K562 (cell line): Measurements from ENCODE around the gene ST8SIA1. TPM values are rescaled to one million over a fixed set of nuclear protein-coding genes. Genes with fewer than 3 reads are reported as not detected.

ENCODE experiments used
- ATAC-seq: fragments of 200-7000 bp; cut with Tn5 transposase; 3 replicates; pipeline ENCODE4 v1.9.1; 2020; ENCODE audit warnings: moderate library complexity
- BruUV-seq: library from RNA; stranded (reverse); fragments of 400-500 nt; replicated peaks from 2 replicates; lab custom pipeline; 2021; lab: Mats Ljungman, UMichigan
- CTCF ChIA-PET: fragments of 300-600 bp; formaldehyde crosslinking; extraction: SDS; loops from one replicate; lab custom pipeline; 2021; ENCODE audit warnings: low intra/inter-chr PET ratio; lab: Yijun Ruan, JAX
- POLR2A ChIA-PET: fragments of 300-600, 350-650 bp; sonication (Branson Sonifier 250); formaldehyde crosslinking; extraction: SDS; loops from one replicate; lab custom pipeline; 2021; ENCODE audit warnings: antibody characterized with exemption, inconsistent platforms; lab: Yijun Ruan, JAX
- DNase-seq, 4 experiments: peaks; one replicate each; pipeline versions ENCODE4 v3.0.0 to v3.0.0-alpha.2; 2011 to 2018; ENCODE audit warnings: low spot score in 3 of 4, mixed read lengths in 3 of 4; ENCODE audit errors: extremely low read depth in 1 of 4
- FAIRE-seq: peaks from 2 replicates; lab custom pipeline; 2011; peaks lifted over from hg19 to GRCh38; lab: Jason Lieb, UNC
- H2AFZ ChIP-seq: 2 replicates; pipeline ENCODE4 v1.6.0; 2011; ENCODE audit warnings: low read depth, low read length, control low read depth, inconsistent platforms
- H3K27ac ChIP-seq: fragments of 200-600 bp; 3 replicates; pipeline ENCODE4 v1.8.0; 2011; ENCODE audit warnings: low read depth, mild to moderate bottlenecking, control low read depth, inconsistent platforms, low read length, moderate library complexity, mixed read lengths; ENCODE audit errors: extremely low read depth
- H3K27me3 ChIP-seq, 2 experiments: fragments of 300-600 bp in 1 of 2; 2 replicates in 1 of 2; 3 replicates in 1 of 2; pipeline versions ENCODE4 v1.6.0 to v1.8.0; 2011; ENCODE audit warnings: inconsistent platforms in 2 of 2, low read length in 2 of 2, mild to moderate bottlenecking in 1 of 2, mixed read lengths in 1 of 2, moderate library complexity in 1 of 2; ENCODE audit not compliant: control insufficient read depth in 2 of 2, insufficient read depth in 2 of 2
- H3K36me3 ChIP-seq: fragments of 300-600 bp; 3 replicates; pipeline ENCODE4 v1.8.0; 2011; ENCODE audit warnings: mild to moderate bottlenecking, low read length, inconsistent platforms; ENCODE audit not compliant: control insufficient read depth, insufficient read depth
- H3K4me1 ChIP-seq, 2 experiments: fragments of 200-600 bp in 1 of 2; replicated peaks in 1 of 2; 2 replicates in 1 of 2; 3 replicates in 1 of 2; pipeline versions ENCODE4 v1.5.1 to v1.8.0; 2011; ENCODE audit warnings: inconsistent platforms in 2 of 2, low read length in 2 of 2, mild to moderate bottlenecking in 1 of 2, mixed read lengths in 1 of 2, moderate library complexity in 1 of 2; ENCODE audit not compliant: control insufficient read depth in 2 of 2, insufficient read depth in 2 of 2
- H3K4me2 ChIP-seq: 2 replicates; pipeline ENCODE4 v1.6.1; 2011; ENCODE audit warnings: low read length, control low read depth, inconsistent platforms, mixed read lengths; ENCODE audit not compliant: insufficient read depth
- H3K4me3 ChIP-seq: fragments of 200-600 bp; sonication (generic), shearing (Covaris generic); 2 replicates; pipeline ENCODE4 v1.5.1; 2016; ENCODE audit warnings: control low read depth, inconsistent platforms
- H3K79me2 ChIP-seq: fragments of 200-600 bp; 3 replicates; pipeline ENCODE4 v1.8.0; 2011; ENCODE audit warnings: low read length, inconsistent platforms; ENCODE audit not compliant: control insufficient read depth, insufficient read depth
- H3K9ac ChIP-seq, 2 experiments: 2 replicates each; pipeline versions ENCODE4 v1.6.0 to v1.6.1; 2011; ENCODE audit warnings: low read depth in 2 of 2, low read length in 2 of 2, control low read depth in 1 of 2, inconsistent platforms in 1 of 2, mild to moderate bottlenecking in 1 of 2, mixed read lengths in 1 of 2; ENCODE audit not compliant: insufficient read depth in 1 of 2
- H3K9me1 ChIP-seq: one replicate; pipeline ENCODE4 v1.6.0; 2011; ENCODE audit warnings: inconsistent platforms, mild to moderate bottlenecking, low read length, moderate library complexity; ENCODE audit not compliant: control insufficient read depth, insufficient read depth
- H3K9me3 ChIP-seq: replicated peaks from 2 replicates; pipeline ENCODE4 v1.5.1; 2011; ENCODE audit warnings: low read depth, low read length, inconsistent platforms; ENCODE audit not compliant: control insufficient read depth, insufficient read depth
- H4K20me1 ChIP-seq: replicated peaks from 2 replicates; pipeline ENCODE4 v1.6.1; 2011; ENCODE audit warnings: low read length, inconsistent platforms, mixed read lengths; ENCODE audit not compliant: control insufficient read depth, insufficient read depth
- BCLAF1 ChIP-seq, 2 experiments: fragments of 450-650 bp in 1 of 2; IDR thresholded peaks; 2 replicates each; pipeline ENCODE4 v1.6.1; 2011 to 2017; ENCODE audit warnings: low read depth in 2 of 2, antibody characterized with exemption in 1 of 2, borderline replicate concordance in 1 of 2, low read length in 1 of 2, mild to moderate bottlenecking in 1 of 2, mixed read lengths in 1 of 2; ENCODE audit not compliant: control insufficient read depth in 1 of 2
- DNMT1 ChIP-seq: fragments of 450-650 bp; IDR thresholded peaks from 2 replicates; pipeline ENCODE4 v1.6.1; 2016; ENCODE audit warnings: antibody characterized with exemption, mild to moderate bottlenecking
- SRF ChIP-seq, 2 experiments: fragments of 250-450, 450-650 bp in 1 of 2; sonication (Bioruptor Pico) in 1 of 2; sonication (generic) in 1 of 2; formaldehyde crosslinking; IDR thresholded peaks; 2 replicates each; pipeline versions ENCODE4 v1.5.0 to v1.5.1; 2020 to 2022; ENCODE audit warnings: mild to moderate bottlenecking in 1 of 2, missing genetic modification reagents in 1 of 2
- TEAD1 ChIP-seq, 2 experiments: fragments of 450-650 bp in 1 of 2; sonication (generic) in 1 of 2; formaldehyde crosslinking; IDR thresholded peaks; 2 replicates each; pipeline versions ENCODE4 v1.4.0 to v1.8.0; 2020 to 2022; ENCODE audit warnings: mild to moderate bottlenecking in 2 of 2, missing genetic modification reagents in 1 of 2
- WGBS: fragments of 100-300 bp; shearing (Covaris generic); methylation state at CpG from one replicate; pipeline ENCODE4 v1.1.6; 2016; ENCODE audit warnings: low coverage, mixed read lengths; ENCODE audit not compliant: insufficient coverage; ENCODE audit errors: missing lambda C conversion rate; 5-methylcytosine and 5-hydroxymethylcytosine counted together
- in situ Hi-C: fragments of 300-500 bp; cut with MboI; formaldehyde crosslinking; loops from 4 replicates; pipeline ENCODE4 v1.15.0; 2018; ENCODE audit warnings: inconsistent platforms, mixed read lengths
- intact Hi-C: fragments of 100-400 bp; cut with micrococcal nuclease; formaldehyde crosslinking; loops from 2 replicates; pipeline ENCODE4 v1.14.2; 2022
- polyA plus RNA-seq, 8 experiments: library from polyadenylated mRNA; depleted of rRNA in 4 of 8; stranded (reverse) in 5 of 8; unstranded in 3 of 8; fragments of >200 nt; fragmentation: Nextera tagmentation in 2 of 8; fragmentation: Illumina TruSeq in 1 of 8; extraction: Ambion mirVana in 2 of 8; extraction: Trizol in 1 of 8; gene quantifications; 2 replicates each; pipeline versions ENCODE4 v1.2.1 to v1.2.3, GENCODE V29; 2011 to 2014; ENCODE audit warnings: inconsistent platforms in 1 of 8, missing spikeins in 1 of 8
- total RNA-seq, 7 experiments: library from RNA; depleted of rRNA in 6 of 7; stranded (reverse); fragments of >200 nt in 6 of 7; fragmentation: Illumina TruSeq in 2 of 7; extraction: Trizol in 2 of 7; gene quantifications; 2 replicates each; pipeline versions ENCODE4 v1.2.1 to v1.2.3, GENCODE V29; 2011 to 2021; ENCODE audit warnings: low replicate concordance in 1 of 7
- TF ChIP-seq, protein P1 (sequence below): fragments of 450-650 bp; IDR thresholded peaks from 2 replicates; pipeline ENCODE4 v1.6.1; 2018; ENCODE audit warnings: mild to moderate bottlenecking, low read depth; ENCODE audit not compliant: partially characterized antibody

Gene ST8SIA1
- total and polyA plus RNA-seq, 9 of the 15 experiments (the other 6 are each of a cell fraction or from before 2014, with no cell fraction given): 0.86 to 26.3 (median 4.3) TPM

DNA sequence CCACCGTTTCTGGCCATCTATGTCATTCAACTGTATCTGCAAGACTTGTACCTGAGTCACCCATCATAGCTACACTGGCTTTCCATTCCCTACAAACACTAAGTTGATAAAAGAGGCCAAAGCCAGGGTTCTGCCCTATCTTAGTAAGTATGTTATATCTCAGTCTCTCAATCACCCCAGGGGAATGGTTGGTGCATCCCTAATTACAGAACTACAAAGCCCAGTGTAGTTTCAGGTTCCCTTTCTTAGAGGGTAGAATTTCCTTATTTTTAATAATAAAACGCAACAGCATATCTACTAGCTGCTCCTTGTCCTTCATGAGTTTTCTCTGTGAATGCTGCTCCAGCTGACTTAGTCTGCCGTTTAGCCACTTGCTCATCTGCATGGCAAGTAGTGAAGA, 57.6 kb downstream of the ST8SIA1 start:
- no peak overlapping the region for H3K4me2 ChIP-seq
- intact Hi-C loops: no loop called here
- no peaks in the 10 kb centered on the region for H3K9me1 ChIP-seq
- no peaks in the 10 kb centered on the region for H4K20me1 ChIP-seq
- DNase-seq (no peak), ATAC-seq (no peak)
- H3K27ac ChIP-seq: no peak overlapping the region
- H3K9me3 ChIP-seq: no peaks in the 10 kb centered on the region
- no peaks in the 10 kb centered on the region for H3K79me2 ChIP-seq
- no peak overlapping the region for H3K4me3 ChIP-seq
- in situ Hi-C loops: no loop called here
- no TSS peak for BruUV-seq
- H3K36me3 ChIP-seq: no peaks in the 10 kb centered on the region
- 5% methylated on average over 2 of the region's 3 CpGs for WGBS
- H3K4me1 ChIP-seq: no peaks in the 10 kb centered on the region
- no peaks in the 10 kb centered on the region for H3K27me3 ChIP-seq
- ChIA-PET POLR2A (no interaction called here), CTCF (no interaction called here)
- H3K9ac ChIP-seq: no peak overlapping the region
- no peak overlapping the region for H2AFZ ChIP-seq
- no peak for TF ChIP-seq DNMT1
- TF ChIP-seq SRF (CRISPR knock-in tag; IDR thresholded peaks at IDR 0.05): no peak
- TF ChIP-seq, protein P1, sequence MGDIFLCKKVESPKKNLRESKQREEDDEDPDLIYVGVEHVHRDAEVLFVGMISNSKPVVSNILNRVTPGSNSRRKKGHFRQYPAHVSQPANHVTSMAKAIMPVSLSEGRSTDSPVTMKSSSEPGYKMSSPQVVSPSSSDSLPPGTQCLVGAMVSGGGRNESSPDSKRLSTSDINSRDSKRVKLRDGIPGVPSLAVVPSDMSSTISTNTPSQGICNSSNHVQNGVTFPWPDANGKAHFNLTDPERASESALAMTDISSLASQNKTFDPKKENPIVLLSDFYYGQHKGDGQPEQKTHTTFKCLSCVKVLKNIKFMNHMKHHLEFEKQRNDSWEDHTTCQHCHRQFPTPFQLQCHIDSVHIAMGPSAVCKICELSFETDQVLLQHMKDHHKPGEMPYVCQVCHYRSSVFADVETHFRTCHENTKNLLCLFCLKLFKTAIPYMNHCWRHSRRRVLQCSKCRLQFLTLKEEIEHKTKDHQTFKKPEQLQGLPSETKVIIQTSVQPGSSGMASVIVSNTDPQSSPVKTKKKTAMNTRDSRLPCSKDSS: no peak
- no peak for TF ChIP-seq BCLAF1 (IDR thresholded peaks at IDR 0.05; ENCODE audit: borderline replicate concordance in 1 of 2, control insufficient read depth in 1 of 2, low read depth in 2 of 2, low read length in 1 of 2)
- no peak for TF ChIP-seq TEAD1 (CRISPR knock-in tag; IDR thresholded peaks at IDR 0.05)
- TF ChIP-seq, all 486 proteins: peak for 0
- no peak for FAIRE-seq
